ENCODE results near the gene TMEM255A. TPM values are rescaled to one million over a fixed set of nuclear protein-coding genes. Genes with fewer than 3 reads are reported as not detected.
A peak's percentile ranks its signal among the peaks of the same experiment; 100 is the strongest.
"Not testable (repeated sequence)": the region's sequence is repeated elsewhere in the genome, so short reads cannot be mapped to it uniquely, and the experiment has no call there.

TMEM255A gene
- total RNA-seq = not detected in 2 replicates

- DNase-seq (ENCODE audit: low read depth in 2 of 2) = no peak
Observed at GRCh38 chrX:120310861-120311726, at the start of gene TMEM255A. Gene TMEM255A (minus strand): TSS chrX:120311461. CDS start chrX:120311309, 152 bp downstream.

GRCh38 chrX:120358737-120359456 lies 47.6 kb upstream of the TMEM255A start:
- DNase-seq (ENCODE audit: low read depth in 2 of 2) = no peak

GRCh38 chrX:120357186-120357585 lies 45.9 kb upstream of the TMEM255A start:
- DNase-seq (ENCODE audit: low read depth in 2 of 2) = no peak

- DNase-seq (ENCODE audit: low read depth in 2 of 2) = no peak
Observed at GRCh38 chrX:120356084-120356483, 44.8 kb upstream of the TMEM255A start.

- no peak for DNase-seq (ENCODE audit: low read depth in 2 of 2)
Observed at GRCh38 chrX:120350450-120351138, 39.3 kb upstream of the TMEM255A start.

- DNase-seq (ENCODE audit: low read depth in 2 of 2) = not testable (repeated sequence)
Observed at GRCh38 chrX:120344566-120344965, 33.3 kb upstream of the TMEM255A start.

GRCh38 chrX:120336899-120337298 lies 25.6 kb upstream of the TMEM255A start:
- DNase-seq (ENCODE audit: low read depth in 2 of 2) = no peak

GRCh38 chrX:120335289-120335688 lies 24.0 kb upstream of the TMEM255A start:
- no peak for DNase-seq (ENCODE audit: low read depth in 2 of 2)

- DNase-seq (ENCODE audit: low read depth in 2 of 2) = no peak
Observed at GRCh38 chrX:120334603-120335002, 23.3 kb upstream of the TMEM255A start.

GRCh38 chrX:120334151-120334550 lies 22.9 kb upstream of the TMEM255A start:
- DNase-seq (ENCODE audit: low read depth in 2 of 2) = no peak

- no peak for DNase-seq (ENCODE audit: low read depth in 2 of 2)
Observed at GRCh38 chrX:120332394-120332793, 21.1 kb upstream of the TMEM255A start.

GRCh38 chrX:120331116-120331515 lies 19.9 kb upstream of the TMEM255A start:
- no peak for DNase-seq (ENCODE audit: low read depth in 2 of 2)

GRCh38 chrX:120321520-120322281 lies 10.4 kb upstream of the TMEM255A start:
- DNase-seq (ENCODE audit: low read depth in 2 of 2) = no peak

- no peak for DNase-seq (ENCODE audit: low read depth in 2 of 2)
Observed at GRCh38 chrX:120318411-120318810, 7.2 kb upstream of the TMEM255A start.

GRCh38 chrX:120316587-120317283 lies 5.5 kb upstream of the TMEM255A start:
- DNase-seq (ENCODE audit: low read depth in 2 of 2) = no peak

GRCh38 chrX:120315776-120316175 lies 4.5 kb upstream of the TMEM255A start:
- no peak for DNase-seq (ENCODE audit: low read depth in 2 of 2)

- no peak for DNase-seq (ENCODE audit: low read depth in 2 of 2)
Observed at GRCh38 chrX:120311727-120312063, 434 bp upstream of the TMEM255A start.

- no peak for DNase-seq (ENCODE audit: low read depth in 2 of 2)
Observed at GRCh38 chrX:120309873-120310705, 1.2 kb downstream of the TMEM255A start.

GRCh38 chrX:120308959-120309872 lies 2.0 kb downstream of the TMEM255A start:
- peak; percentile 7 to 67 for DNase-seq (ENCODE audit: low read depth in 2 of 2)
